D341Med (cell line): ENCODE results near the gene SPRED2.

Source experiments
- DNase-seq: peaks from one replicate; pipeline ENCODE4 v3.0.0; 2012; ENCODE audit warnings: low spot score

SPRED2 gene

DNA sequence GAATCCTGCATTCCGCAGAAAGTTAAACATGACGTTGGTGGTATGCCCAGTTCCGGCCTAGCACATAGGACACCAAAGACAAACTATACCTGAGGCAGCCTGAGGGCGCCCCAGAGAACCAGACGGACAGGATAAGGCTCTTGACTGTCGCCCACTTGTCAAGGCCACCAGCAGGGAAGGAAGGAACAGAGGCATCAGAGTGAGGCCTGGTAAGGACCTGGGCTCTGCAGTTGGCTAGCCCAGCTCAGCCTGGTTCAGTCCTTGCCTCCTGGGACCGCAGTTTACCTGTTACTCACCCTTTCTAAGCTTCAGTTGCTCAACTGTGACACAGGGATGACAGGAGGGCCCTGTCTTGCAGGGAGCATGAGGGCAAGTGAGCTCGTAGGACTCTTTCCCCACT lies 122.7 kb downstream of the SPRED2 start:
- no peak for DNase-seq

DNA sequence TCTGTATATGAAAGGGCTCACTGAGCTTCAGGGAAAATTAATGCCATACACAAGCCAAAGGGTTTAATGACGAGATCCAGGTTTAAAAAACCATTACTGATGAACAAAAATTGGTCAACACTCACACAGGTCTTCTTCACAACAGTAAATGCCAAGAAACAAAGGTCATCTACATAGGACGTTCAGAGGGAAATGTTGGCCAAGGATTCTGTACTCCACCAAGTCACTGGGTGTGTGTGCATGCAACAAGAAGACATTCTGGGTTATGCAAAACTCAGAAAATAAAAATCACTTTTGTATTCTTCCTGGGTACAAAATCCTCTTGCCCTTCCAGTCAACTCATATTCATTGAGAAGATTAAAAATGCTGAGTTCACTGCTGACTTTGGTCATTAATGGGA lies 126.5 kb downstream of the SPRED2 start:
- no peak for DNase-seq

DNA sequence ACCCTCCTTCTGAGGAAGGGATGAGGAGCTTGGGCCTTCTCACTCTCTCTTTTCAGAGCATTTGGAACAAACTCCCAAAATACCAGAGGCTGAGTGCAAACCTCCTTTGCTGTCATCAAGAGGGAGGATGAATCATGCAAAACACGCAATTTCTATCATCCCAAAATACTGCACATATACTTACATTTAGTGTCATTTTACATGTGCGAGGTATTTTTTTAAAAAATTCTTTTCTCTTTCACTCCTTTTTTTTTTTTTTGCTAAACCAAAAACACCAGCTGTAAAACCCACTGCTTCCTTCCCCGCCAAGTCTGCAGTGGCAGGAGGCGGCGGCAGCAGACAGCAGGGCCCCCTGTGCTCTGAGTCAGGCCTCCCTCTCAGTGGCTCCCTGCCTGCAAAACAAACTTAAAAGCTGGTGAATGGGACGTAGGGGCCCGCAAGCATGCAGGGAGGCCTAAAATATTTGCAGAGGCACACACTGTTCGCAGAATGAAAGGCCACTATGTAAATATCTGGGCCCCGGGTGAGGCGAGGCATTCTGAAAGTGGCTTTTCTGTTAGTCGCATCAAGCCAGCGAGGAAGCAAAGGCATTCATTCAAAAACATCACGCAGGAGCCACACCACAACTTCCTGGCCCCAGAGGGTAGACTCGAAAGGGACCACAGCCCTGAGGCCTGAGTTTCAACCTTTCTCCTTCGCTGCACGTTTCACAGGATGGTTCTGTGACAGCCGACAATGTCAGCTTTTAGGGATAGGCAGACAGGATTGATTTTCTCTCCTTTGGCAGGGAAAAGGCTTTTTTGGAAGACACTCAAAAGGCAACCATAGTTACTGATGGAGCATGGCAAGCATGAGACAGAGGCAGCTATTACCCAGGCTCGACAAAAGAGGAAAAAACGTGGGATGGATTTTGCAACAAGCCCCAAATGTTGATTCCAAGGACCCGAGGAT lies 131.4 kb downstream of the SPRED2 start:
- no peak for DNase-seq

DNA sequence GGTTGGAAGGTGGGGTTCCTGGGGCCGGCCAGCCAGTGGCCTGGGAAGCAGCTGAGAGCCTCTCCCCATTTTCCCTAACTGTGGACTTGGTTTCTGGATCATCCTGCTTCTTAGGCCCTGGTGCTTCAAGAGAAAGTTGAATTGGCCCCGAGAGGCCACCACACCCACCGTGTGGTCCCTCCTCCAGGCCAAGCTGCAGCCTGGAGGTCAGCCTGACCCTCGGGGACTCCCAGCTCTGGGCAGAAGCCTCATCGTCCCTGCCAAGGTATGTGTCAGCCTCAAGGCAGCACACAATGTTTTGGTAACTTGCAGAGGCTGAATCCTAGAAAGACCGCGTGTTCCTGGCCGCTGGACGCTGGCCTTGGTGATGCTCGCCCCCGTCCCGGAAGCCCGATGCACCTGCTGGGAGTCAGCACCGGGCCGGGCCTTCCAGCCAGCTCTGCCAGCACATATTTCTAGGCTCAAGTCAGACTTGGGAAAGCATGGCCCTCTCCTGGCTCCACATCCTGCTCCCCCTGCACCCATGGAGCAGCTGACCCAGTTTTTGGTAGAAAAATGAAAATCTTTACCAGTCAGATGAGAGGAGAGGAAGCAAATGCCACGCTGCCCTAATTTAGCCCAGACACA lies 132.2 kb downstream of the SPRED2 start:
- DNase-seq = no peak

DNA sequence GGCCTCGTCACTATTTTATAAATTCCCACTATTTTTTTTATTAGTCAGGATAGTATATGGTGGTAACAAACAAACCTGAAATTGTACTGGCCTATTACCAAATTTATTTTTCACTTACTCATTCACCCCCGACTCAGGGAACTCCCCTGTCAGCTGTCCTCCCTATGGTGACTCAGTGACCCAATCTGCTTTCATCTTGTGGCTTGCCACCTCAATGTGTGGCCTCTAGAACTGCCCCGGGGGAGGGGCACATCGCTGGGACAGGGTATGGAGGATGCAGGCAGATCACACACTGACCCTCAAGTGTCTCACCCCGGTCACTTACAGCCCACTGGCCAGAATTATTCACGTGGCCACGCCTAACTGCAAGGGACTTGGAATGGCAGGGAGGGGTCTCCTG lies 133.2 kb downstream of the SPRED2 start:
- DNase-seq = no peak

DNA sequence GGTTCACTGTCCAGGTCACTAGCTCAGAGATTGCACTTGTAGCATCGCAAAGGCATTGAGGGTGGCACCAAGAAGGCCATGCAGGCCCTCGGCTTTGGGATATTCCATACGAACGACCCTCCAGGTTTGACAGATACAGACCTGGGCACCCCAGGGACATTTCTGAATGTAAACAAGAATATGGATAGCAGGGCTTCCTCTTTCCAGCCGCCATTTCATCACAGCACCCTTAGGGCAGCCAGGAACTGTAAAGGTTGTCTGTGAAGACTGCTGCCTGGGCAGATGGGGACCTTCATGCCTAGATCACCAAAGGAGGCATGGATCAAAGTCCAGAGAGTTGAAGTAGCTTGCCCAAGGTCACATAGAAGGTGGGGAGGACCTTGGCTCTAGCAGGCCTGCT lies 134.3 kb downstream of the SPRED2 start:
- DNase-seq = no peak

DNA sequence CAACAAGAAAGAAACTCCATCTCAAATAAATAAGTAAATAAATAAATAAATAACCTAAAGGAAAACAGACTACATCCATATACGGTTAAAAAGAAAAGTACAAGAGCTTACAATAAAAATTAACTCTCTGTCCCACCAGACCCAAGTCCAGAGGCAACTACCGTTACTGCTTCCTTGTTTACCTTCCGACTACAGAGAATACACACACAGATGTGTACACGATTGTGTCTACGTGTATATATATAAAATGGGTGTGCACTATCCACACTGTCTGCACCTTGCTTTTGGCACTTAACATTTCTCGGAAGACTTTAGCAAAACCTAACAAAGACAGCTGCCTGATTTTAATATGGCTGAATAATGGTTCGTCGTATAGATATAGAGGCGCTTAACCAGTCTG lies 134.9 kb downstream of the SPRED2 start:
- DNase-seq = no peak

DNA sequence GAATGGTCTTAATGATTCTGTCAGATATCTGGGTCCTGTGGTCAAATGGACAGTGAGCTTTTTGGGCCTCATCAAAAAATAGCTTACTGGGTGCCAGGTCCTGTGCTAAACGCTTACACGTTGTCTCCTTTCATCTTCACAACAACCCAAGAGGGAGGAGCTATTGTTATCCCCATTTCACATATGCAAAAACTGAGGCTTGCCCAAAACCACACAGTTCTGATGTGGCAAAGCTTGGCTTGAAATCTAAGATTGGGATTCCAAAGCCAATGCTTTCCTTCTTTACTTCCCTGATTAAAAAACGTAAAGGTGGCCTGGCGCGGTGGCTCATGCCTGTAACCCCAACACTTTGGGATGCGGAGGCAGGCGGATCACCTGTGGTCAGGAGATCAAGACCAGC lies 135.4 kb downstream of the SPRED2 start:
- DNase-seq = no peak

DNA sequence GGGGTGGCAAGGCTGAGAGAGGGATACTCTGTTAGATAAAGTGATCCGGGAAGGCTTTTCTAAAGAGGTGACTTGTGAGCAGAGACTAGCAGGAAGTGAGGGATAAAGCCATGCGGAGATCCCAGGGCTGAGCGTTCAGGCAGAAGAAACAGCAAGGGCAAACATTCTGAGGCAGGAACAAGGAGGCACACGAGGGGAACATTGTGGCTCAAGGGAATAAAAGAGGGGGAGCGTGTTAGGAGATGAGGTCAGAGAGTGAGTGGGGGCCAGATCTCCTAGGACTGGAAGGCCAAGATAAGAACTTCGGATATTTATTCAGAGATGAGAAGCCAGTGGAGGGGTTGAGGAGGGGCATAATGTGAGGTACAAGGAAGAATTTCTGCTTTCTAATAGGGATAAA lies 137.7 kb downstream of the SPRED2 start:
- no peak for DNase-seq

DNA sequence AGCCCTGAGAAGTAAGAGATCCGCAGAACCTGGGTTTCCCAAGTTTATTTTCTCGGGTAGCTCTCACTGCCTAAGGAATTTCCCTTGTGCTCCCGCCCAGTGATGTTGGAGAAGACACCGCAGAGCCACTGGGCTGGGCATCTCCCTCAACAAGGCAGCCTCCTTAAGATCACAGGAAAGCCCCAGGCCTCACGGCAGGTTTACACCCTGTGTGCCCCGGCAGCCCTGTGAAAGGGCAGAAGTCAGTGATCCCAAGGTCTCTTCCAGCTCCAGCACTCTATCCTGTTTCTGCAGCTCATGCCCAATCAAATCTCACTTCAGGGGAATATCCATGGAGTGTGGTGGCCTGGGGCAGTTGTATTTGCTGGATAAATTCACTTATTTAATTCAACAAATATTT lies 138.3 kb downstream of the SPRED2 start:
- no peak for DNase-seq

DNA sequence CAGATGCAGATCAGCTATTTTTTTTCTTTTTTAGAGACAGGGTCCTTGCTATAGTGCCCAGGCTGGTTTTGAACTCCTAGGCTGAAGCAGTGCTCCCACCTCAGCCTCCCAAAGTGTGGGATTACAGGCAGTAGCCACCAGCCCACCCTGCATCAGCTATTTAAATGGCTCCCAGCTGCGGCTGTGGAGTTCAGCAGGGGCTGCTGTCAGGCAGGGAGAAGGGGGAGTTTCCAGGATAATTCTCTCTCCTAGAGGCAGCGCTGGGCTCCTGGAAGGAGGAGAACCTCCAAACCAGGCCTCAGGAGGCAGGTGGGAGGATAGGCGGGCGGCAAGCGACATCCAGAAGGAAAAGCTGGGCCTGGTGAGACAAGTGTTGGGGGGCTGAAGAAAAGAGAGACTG lies 139.0 kb downstream of the SPRED2 start:
- DNase-seq = no peak

DNA sequence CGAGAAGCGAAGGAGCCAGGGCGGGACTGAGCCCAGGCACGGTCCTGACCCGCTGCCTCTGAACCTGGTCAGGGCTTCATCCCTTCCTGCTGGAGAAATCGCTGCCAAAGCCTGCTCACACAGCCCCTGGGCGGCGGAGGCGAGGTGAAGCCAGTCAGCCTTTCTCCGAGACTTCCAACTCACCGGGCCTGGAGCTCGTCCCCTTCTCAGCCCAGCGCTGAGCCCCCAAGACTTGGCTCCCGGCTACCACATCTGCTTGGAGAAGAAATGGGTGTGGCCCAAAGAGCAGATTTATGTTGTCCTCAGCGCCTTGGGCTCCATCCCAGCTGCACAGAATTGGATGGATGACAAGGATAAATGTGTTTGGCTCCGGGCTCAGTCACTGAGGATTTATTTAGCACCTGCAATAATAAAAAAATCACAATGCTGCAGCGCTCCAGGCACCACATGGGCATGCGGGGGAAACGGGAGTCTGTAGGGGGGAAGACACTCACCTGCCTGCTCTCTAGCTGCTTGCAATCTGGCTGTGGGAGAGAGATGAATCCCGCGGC lies 139.9 kb downstream of the SPRED2 start:
- DNase-seq = no peak

DNA sequence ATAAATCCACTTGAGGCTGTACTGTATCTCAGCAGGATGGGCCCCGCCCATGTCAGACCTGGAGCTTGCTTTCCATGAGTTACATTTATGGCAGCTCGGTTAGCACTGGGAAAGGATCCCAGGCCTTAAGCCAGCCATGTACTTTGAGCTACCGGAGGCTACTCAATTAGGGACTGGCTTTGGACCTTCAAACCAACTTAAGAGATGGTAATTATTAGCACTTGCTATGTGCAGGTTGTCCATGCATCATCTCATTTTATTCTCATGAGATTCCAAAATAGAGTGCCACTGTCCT lies 140.3 kb downstream of the SPRED2 start:
- no peak for DNase-seq

DNA sequence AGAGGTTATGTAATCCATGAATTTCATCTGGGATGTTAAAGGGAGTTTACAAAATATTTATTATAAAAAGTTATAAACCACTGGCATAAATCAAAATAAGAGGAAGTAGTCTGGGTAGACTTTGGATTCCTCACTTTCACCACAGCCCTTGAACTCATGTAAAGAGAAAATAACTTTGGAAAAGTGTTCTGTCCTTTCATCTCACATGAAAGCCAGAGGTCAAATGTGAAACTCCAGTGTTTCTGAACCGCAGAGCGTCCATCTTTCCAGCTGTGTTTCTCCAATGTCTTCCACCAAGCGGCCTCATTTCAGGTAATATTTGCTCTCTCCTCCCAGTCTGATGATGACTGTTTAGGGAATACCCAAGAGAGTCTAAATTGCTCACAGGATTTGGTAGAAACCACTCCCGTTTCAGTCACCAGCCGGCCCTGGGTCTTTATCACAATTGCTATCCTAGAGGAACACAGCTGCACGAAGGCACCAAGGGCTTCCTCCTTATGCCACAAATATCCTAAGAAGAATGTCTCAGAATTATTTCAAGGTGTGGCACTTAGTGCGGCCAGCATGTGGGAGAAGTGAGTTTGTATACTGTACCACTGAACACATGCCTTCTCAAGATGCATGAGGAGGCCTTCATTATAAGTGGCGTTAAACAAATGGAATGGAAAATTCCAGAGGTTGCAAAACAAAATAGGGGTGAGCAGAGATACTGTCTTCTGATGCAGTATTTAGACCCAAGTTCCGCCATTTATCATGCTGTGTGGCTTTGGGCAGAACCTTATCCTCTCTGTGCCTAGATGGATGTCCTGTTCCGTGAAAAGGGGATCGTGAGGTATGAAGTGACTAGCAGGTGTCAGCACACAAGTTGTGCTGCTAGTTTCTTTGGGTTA lies 140.9 kb downstream of the SPRED2 start:
- DNase-seq = no peak

DNA sequence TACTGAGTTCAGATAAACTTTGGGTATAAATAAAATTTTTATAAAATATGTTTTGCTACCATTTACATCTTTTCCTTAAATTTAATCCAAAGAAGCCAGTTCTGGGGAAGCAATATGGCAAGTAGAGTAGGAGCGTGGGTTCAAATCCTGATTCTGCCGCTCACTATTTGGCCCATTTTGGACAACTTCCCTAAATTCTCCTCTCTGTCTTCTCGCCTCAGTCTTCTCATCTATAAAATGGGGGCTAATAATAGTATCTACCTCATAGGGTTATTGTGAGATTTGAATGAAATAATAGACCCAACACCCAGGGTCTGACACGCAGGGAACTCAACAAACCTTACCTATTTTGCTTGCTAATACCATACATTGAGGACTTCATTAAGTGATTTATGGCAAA lies 145.0 kb downstream of the SPRED2 start:
- DNase-seq = no peak

DNA sequence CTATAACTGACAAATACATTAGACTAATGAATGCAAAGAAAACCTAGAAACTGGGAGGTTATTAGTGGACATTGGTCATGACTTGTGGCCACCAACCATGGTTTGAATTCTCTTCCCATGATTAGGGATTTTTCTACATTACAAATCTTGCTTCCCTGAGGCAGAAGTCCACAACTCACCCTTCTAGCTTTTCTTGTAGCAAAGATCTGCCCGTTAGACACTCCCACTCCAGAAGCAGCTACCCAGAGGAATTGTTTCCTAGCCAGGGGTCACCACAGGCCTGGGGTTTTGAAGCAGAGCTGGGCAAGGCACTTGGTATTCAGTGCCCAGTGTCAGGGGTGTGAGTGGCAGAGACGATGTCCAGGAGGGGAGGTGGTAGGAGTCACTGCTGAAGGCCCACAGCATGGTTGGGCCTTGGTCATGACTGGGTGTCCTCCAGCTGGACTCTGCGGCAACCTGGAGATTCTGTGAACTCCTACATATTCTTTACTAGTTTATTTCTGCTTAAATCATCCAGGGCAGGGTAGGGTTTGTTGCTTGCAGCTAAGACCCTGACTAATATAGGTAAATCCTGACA lies 149.8 kb downstream of the SPRED2 start:
- no peak for DNase-seq

DNA sequence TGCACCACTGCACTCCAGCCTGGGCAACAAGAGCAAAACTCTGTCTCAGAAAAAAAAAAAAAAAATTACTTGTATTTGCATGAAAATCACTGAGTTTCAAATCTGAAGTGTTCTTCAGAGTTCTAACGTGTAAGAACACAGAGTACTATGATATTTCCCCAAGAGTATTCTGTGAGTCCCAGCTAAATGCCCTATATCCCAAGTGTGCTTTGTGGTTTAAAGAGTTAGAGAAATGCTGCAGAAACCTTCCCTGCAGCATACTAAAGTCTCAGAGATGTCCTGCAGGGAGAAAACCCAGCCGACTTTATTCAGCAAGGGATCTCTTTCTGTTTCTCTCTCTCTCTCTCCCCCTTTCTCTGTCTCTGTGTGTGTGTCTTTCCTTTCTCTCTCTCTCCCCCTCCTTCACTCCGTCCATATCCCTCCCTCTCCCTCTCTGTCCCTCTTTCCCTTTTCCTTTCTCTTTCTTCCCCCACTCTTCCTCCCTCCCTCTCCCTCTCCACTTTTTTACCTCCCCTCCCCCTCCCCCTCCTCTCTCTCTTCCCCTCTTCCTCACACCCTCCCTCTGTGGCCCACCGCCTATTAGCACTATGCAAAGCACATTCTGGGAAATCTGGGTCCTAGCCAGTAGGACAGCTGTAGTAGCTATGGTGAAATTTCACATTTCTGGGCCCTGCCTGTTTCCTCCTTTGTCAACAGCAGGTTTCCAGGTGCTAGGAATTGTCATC lies 150.6 kb downstream of the SPRED2 start:
- no peak for DNase-seq

DNA sequence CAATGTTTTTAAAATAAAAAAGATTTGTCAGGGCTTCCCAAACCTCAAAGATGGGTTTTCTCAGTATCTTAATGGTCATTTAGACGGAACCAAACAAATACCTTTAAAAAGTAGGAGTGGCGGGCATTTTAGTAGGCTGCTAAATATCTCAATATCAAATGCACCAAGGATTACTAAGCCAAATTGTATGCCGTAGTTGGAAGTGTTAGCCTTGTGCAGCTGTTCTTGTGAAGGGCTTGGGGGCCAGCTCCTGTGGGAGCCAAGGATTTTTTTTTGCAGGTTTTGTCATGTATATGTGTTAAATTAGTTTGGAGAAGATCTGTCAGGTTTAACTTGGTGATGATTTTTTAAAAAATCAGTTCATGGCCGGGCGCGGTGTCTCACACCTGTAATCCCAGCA lies 152.6 kb downstream of the SPRED2 start:
- no peak for DNase-seq

DNA sequence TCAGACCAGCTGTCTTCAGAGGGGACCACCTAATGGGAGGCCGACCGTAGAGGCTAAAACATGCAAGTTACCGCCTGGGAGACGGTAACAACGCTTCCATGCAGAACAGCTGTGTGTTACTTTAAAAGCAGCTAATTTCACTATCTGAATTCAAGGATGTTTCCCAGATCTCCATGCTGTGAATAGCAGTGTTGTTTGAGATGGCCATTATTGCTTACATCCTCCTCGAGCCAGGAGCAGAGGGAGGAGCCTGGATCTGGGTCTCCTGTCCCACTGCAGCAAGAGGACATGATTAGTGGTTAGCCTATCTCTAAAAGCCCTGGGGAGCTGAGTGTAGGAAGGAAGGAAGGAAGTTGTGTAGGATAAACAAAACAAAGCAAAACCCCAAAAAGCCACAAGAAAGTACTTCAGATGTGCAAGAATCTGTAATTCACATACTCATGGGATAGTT lies 153.8 kb downstream of the SPRED2 start:
- DNase-seq = no peak

DNA sequence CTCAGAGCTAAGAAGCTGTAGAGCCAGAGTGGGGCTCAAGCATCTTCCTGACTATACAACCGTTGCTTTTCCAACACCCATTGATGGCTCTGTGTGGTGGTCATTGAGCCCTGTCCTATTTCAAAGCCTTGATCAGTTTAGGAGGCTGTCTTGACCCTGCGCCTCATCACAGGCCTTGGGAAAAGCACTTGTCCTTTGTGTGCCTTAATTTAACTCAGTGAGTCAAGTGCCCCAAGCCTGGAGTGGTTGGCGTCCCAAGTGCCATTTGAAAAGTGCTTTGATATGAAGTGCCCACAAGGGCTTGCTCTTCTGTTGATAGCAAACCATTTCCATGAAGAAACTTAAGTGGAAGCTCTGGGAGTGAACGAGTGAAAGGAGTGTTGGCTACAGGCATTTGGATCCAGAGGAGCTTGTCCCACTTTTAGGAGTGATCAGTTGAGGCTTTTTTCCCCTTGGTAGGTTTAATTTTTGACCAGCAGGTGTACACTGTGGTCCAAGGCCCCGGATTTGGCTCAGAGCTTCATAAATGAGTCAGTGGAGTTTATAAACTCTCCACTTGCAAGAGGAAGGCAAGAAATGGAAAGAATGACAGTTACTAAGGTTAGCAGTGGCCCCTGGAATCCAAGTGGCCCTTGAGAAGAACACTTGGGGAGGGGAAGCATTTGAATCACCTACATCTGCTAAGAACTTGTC lies 154.5 kb downstream of the SPRED2 start:
- DNase-seq = no peak

DNA sequence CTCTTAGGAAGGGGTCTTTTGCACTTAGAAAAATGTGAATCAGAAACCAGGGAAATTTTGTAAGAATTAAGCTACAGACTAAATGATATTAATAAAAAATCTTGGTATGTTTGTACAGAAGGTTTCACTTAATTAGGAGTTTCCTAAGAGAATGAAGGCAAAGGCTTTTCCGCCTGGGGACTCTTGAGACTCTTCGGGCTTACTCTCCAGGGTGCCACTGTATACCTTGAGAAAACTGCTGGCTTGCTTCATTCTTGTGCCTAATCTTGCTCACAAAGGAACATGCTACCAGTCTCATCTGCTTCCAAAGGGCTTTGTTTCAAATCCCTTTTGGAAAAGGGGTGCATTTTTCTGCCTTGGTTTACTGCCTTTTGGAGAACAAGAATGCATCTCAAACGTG lies 155.3 kb downstream of the SPRED2 start:
- DNase-seq = no peak
